HPDE6-E6E7 (cell line): ENCODE data around the gene GNAO1.
"Not testable (repeated sequence)": the region's sequence is repeated elsewhere in the genome, so short reads cannot be mapped to it uniquely, and the experiment has no call there.

Source experiments
- DNase-seq: peaks from one replicate; pipeline ENCODE4 v3.0.0; 2011; ENCODE audit warnings: missing footprints; ENCODE audit errors: extremely low spot score

GNAO1 gene

DNA sequence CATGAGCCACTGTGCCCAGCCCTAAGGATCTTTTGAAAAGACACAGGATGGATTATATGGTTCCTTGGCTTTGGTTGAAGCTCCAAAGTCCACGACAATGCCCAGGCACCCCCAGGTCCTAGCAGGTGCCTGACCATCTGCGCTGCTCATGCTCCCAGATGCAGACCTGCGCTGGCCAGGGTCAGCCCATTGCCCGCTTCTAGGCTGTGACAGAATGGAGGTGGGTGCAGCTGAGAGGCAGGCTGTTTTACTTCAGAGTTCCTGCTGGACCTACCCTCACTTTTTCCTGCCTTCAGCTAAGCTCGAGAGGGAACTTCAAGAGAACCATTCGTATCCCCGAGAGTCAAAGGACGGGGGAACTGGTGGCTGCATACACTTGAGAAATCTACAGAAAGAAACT is 173.6 kb downstream of the GNAO1 start:
- no peak for DNase-seq

DNA sequence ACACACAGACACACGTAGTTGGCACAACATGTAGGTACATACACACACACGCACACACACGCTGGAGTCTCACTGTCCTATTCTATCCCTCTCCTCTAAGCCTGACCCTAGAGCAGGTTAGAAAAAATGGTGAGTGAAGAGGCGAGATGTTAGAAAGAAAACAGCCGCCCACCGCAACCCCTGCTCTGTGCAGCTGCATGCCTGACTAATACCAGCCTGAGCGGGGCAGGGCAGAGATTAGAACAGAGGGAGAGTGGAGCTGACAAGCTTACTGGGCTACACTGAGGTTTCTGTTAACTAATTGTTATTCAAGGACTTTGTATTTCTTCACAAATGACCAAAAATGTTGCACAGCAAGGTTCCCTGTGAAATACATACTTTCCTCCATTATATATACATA is 174.3 kb downstream of the GNAO1 start:
- DNase-seq = no peak

DNA sequence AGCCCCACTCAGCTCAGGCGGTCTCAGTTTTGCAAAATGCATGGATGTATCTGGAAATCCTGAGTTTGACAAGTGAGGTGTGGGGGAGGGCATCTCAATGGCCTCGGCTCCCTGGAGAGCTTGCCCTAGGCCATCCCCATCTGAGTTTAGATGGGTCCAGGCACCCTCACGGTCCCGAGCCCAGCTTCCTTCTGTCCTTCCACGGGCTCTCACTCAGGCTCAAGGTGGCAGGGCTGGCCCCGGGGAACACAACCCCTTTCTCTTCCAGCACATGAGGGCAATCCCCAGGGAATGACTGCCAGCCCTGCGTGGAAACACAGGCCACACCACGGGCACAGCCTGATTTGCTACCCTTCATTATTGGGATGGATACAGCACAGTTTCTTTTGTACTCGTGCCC is 175.7 kb downstream of the GNAO1 start:
- DNase-seq = no peak

DNA sequence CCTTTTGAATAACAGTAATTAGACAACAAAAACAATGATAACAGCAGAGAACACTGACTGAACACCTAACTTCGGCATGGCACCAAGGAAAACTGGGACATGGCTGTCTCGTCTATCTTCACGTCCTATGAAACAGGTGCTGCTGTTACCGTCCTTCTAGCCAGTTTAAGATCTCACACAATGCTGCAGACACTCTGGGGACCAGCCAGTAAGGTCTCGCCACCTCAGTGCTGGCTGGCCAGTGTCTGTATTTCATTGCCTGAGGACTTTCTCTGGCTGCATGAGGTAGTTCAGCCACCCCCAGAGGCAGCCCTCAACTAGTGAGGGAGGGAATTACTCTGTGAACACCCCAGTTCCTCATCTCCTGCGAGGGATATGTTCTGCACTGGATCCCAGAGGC is 176.5 kb downstream of the GNAO1 start:
- DNase-seq = no peak

DNA sequence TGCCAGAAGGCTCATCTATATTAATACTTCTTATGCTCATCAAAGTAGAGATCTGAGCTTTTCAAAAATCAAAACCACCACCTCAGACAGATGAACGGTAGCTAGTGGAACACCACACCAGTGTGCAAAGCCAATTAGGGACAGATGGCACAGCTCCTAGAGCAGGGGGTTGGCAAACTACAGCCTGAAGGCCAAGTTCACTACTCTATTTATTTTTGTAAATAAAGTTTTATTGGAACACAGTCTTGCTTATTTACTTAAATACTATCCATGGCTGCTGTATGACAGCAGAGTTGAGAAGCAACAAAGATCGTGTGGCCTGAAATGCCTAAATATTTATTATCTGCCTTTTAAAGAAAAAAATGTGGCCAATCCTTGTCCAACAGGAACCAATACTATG is 177.3 kb downstream of the GNAO1 start:
- no peak for DNase-seq

- no peak for DNase-seq
Measured at GRCh38 chr16:56369202-56369601, 177.9 kb downstream of the GNAO1 start.

DNA sequence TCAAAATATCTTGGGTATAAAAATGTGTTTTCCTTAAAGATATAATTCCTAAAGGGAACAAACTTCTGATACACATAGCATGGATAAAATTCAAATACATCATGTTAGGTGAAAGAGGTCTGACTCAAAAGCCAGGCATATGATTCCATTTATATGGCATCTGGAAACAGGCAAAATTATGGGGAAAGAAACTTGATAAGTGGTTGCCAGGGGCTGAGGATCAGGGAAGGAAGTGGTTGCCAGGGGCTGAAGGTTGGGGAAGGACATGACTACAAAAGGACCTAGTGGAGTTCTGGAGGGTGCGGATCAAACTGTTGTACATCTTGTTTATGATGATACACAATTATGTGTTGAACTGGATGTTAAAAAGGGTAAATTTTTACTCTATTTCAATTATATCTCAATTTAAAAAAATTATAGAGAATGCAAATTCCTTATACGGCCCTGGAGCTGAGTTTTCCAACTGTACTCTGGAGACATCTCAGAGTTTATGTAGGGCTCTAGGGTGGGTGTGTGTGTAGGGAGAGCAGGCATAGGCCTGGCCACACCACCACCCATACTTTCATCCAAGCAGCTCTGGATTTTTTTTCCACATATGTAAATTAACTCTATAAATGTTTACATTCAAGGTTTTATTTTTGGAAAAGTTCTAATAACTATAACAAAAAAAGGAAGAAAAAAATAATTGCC is 179.0 kb downstream of the GNAO1 start:
- no peak for DNase-seq

DNA sequence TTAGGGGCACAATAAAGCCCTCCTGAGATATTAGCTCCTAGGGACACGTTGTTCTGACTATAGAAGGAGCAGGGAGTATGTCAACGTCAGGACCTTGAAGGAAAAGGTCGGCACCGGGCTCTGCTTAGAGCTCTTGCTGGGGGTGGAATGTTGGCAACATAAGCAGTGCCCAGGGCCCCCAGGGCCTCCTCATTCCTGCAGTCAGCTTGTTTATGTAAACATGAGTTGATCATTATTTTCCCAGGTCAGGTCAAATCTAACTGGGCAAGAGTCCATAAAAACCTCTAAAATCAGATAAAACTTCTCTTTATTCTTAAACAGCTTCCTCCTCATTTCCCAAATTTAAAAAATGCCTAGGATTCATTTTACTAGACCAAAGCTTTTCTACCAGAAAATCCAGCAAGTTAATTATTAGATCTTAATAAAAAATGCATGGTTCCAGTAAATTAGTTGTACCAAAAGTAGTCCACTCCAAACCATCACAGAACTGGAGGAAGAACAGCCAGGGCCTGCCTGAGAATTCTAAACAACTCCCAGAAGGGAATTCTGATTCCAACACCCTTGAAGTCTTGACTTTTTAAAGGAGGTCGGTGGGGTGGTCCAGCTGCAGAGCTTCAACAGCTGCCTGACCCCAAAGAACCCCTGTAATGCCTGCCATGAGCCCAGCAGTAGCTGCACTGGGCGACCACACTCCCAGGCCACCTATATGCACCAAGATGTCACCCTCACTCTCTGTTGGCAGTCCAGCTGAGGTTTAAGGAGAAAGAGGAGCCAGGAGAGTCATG is 179.8 kb downstream of the GNAO1 start:
- DNase-seq = no peak

DNA sequence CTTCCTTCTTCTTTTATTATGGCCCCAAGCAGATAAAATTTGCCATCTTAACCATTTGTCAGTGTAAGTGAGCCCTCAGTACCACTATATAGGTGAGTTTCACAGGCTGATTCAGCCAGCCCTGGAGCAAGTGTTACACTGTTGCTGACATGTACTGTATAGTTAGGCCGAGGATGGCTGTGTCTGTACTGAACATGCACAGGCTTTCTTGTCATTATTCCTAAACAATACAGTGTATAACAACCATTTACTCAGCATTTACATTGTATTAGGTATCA is 180.3 kb downstream of the GNAO1 start:
- no peak for DNase-seq

DNA sequence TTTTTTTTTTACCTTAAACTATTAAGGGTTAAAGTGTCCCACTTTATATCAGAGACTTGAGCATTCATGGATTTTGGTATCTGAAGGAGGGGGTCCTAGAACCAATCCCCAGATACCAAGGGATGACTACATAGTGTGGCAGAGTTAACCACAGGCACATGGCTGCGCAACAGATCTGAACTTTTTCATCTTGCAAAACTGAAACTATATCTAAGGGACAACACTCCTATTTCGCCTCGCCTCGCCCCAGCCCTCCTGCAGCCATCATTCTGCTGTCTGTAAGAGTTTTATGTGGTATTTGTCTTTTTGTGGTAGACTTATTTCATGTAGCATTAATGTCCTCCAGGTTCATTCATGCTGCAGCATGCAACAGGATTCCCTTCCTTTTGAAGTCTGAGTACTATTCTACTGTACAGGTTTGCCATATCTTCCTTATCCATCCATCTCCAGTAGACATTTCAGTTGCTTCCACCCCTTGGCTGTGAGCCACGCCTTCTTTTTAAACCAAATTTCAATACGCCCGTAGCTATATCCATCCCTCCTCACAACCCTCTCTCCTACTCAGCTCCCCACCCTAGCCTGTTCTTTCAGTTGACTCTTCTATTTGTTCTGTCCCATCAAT is 180.8 kb downstream of the GNAO1 start:
- no peak for DNase-seq

DNA sequence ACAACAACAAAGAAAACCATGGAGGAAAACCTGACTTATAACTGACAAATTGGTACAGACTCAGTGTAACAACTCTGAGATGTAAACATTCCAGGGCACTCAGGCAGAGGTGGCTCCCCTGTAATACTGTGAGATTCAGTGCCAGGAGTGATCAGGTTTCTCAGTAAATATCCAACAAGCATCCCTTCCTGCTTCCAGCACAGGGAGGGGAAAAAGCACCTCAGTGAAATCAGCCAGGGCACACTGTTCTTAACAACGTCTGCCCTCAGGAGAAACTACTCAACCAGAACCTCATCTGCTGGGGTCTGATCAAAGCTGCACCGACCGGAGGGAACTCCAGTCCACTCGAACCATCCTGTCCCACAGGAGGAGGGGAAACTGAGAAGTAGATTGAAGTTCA is 181.7 kb downstream of the GNAO1 start:
- no peak for DNase-seq

DNA sequence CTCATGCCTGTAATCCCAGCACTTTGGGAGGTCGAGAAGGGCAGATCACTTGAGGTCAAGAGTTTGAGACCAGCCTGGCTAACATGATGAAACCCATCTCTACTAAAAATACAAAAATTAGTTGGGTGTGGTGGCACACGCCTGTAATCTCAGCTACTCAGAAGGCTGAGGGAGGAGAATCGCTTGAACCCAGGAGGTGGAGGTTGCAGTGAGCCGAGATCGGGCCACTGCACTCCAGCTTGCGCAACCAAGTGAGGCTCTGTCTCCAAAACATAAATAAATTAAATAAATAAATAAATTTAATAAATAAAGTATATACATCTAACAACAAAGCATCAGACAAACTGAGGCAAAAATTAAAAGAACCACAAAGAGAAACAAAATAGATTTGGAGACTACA is 184.5 kb downstream of the GNAO1 start:
- DNase-seq = not testable (repeated sequence)

GRCh38 chr16:56379044-56379443 is 187.8 kb downstream of the GNAO1 start:
- DNase-seq = not testable (repeated sequence)

- DNase-seq = not testable (repeated sequence)
Measured at GRCh38 chr16:56380778-56381485, 189.6 kb downstream of the GNAO1 start.

DNA sequence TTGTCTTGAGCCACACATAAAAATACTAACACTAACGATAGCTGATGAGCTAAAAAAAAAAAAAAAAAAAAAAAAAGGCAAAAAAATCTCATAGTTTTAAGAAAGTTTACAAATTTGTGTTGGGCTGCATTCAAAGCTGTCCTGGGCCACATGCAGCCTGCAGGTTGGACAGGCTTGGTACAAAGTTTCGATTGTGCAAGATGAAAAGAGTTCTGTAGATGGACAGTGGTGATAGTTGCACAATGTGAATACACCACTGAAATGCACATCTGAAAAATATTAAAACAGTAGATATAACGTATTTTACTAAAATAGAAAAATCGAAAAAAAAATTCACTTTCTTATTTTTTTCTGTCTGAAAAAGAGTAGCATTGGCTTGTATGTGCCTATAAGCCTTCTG is 191.2 kb downstream of the GNAO1 start:
- no peak for DNase-seq

GRCh38 chr16:56382901-56383355 is 191.6 kb downstream of the GNAO1 start:
- DNase-seq = no peak

- DNase-seq = no peak
Measured at GRCh38 chr16:56384074-56384721, 192.9 kb downstream of the GNAO1 start.

DNA sequence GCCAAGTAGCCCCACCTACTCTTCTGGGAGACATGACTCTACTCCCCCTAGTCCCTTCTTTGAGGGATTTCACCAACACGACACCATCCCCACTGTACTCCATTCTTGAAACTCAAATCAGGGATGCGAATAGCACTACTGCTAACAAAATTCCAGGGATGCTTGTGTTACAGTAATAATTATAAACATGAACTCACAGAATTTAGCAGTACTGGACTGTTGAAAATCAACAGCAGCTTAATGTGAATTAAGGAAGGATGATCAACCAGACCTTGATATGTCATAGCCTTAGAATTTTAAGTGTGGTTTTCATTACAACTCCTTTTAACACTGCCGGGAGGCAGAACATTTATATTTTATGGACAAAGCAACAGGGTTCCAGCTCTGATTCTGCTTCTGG is 196.1 kb downstream of the GNAO1 start:
- DNase-seq = no peak

- DNase-seq = no peak
Measured at GRCh38 chr16:56388209-56388608, 196.9 kb downstream of the GNAO1 start.

- no peak for DNase-seq
Measured at GRCh38 chr16:56389554-56389953, 198.3 kb downstream of the GNAO1 start.

DNA sequence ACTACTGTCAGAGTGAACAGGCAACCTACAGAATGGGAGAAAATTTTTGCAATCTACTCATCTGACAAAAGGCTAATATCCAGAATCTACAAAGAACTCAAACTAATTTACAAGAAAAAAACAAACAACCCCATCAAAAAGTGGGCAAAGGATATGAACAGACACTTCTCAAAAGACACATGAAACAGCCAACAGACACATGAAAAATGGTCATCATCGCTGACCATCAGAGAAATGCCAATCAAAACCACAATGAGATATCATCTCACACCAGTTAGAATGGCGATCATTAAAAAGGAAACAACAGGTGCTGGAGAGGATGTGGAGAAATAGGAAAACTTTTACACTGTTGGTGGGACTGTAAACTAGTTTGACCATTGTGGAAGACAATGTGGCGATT is 205.4 kb downstream of the GNAO1 start:
- DNase-seq = not testable (repeated sequence)

GRCh38 chr16:56399047-56399446 is 207.8 kb downstream of the GNAO1 start:
- no peak for DNase-seq
